ENCODE measurements around the gene ATP11A.

ATP11A gene

GRCh38 chr13:112930192-112930591 lies 240.4 kb downstream of the ATP11A start:
- no peak overlapping the region for H3K4me3 Mint-ChIP-seq
- H3K27ac Mint-ChIP-seq = no peak overlapping the region
- CTCF ChIA-PET = no interaction called here
- H3K36me3 Mint-ChIP-seq = no peaks in the 10 kb centered on the region
- DNase-seq = no peak
- H3K4me1 Mint-ChIP-seq = peaks cover 3% of the 10 kb centered on the region
- no peaks in the 10 kb centered on the region for H3K9me3 Mint-ChIP-seq
- peaks cover 46% of the 10 kb centered on the region for H3K27me3 Mint-ChIP-seq

- no peak overlapping the region for H3K27ac Mint-ChIP-seq
- DNase-seq = no peak
- no peaks in the 10 kb centered on the region for H3K9me3 Mint-ChIP-seq
- H3K36me3 Mint-ChIP-seq = no peaks in the 10 kb centered on the region
- peaks cover 46% of the 10 kb centered on the region for H3K27me3 Mint-ChIP-seq
- no peak overlapping the region for H3K4me3 Mint-ChIP-seq
- peaks cover 3% of the 10 kb centered on the region for H3K4me1 Mint-ChIP-seq
- CTCF ChIA-PET = no interaction called here
Measured at GRCh38 chr13:112931028-112931934, 241.4 kb downstream of the ATP11A start.

- peaks cover 43% of the 10 kb centered on the region for H3K27me3 Mint-ChIP-seq
- H3K9me3 Mint-ChIP-seq = no peaks in the 10 kb centered on the region
Measured at GRCh38 chr13:112932971-112933370, 243.1 kb downstream of the ATP11A start.

GRCh38 chr13:112933649-112934048 lies 243.8 kb downstream of the ATP11A start:
- peaks cover 3% of the 10 kb centered on the region for H3K4me1 Mint-ChIP-seq
- H3K27ac Mint-ChIP-seq = no peak overlapping the region
- H3K36me3 Mint-ChIP-seq = no peaks in the 10 kb centered on the region
- CTCF ChIA-PET = no interaction called here
- H3K27me3 Mint-ChIP-seq = peaks cover 43% of the 10 kb centered on the region
- DNase-seq = no peak
- H3K4me3 Mint-ChIP-seq = no peak overlapping the region
- no peaks in the 10 kb centered on the region for H3K9me3 Mint-ChIP-seq

More at GRCh38 chr13:112932971-112933370, 243.1 kb downstream of the ATP11A start:
- Mint-ChIP-seq H3K27ac (no peak overlapping the region), H3K4me3 (no peak overlapping the region), H3K36me3 (no peaks in the 10 kb centered on the region), H3K4me1 (peaks cover 3% of the 10 kb centered on the region)
- CTCF ChIA-PET = no interaction called here
- no peak for DNase-seq

GRCh38 chr13:112934078-112934477 lies 244.2 kb downstream of the ATP11A start:
- H3K36me3 Mint-ChIP-seq = no peaks in the 10 kb centered on the region
- no peak for DNase-seq
- peaks cover 41% of the 10 kb centered on the region for H3K27me3 Mint-ChIP-seq
- H3K4me1 Mint-ChIP-seq = peaks cover 3% of the 10 kb centered on the region
- CTCF ChIA-PET = no interaction called here
- H3K9me3 Mint-ChIP-seq = no peaks in the 10 kb centered on the region
- H3K27ac Mint-ChIP-seq = no peak overlapping the region
- no peak overlapping the region for H3K4me3 Mint-ChIP-seq
